ENCODE measurements around the gene FAM53B.

The FAM53B gene

DNA sequence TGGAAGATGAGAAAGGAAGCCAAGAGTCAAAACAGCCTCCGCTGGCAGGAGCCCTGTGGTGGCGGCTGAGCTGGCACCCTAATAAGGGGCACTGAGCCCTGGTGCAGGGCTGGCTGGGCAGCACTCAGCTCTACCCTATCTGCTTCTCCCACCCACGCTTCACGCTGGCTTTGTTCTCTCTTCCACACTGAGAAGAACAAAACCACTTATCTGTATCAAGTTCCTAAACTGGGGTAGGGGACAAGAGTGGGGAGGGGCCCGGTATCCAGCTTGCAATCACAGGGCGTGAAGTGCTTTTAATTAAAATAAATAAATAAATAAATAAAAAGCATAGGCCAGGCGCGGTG, 52.1 kb downstream of the FAM53B start:
- Histone ChIP-seq H3K27ac (ENCODE audit: low read depth, low read length) (no peak overlapping the region), H3K4me1 (ENCODE audit: control insufficient read depth, insufficient read depth, low read length) (peaks cover 9% of the 10 kb centered on the region), H3K27me3 (ENCODE audit: control insufficient read depth, insufficient read depth, low read length) (no peaks in the 10 kb centered on the region), H3K9ac (ENCODE audit: low read depth, low read length) (no peak overlapping the region), H3K4me3 (ENCODE audit: low read depth, low read length) (no peak overlapping the region), H3K36me3 (ENCODE audit: control insufficient read depth, insufficient read depth, low read length) (peaks cover 20% of the 10 kb centered on the region), H3K9me3 (ENCODE audit: control insufficient read depth, insufficient read depth, low read length) (no peaks in the 10 kb centered on the region)

- peaks cover 9% of the 10 kb centered on the region for H3K4me1 ChIP-seq (ENCODE audit: control insufficient read depth, insufficient read depth, low read length)
- no peaks in the 10 kb centered on the region for H3K9me3 ChIP-seq (ENCODE audit: control insufficient read depth, insufficient read depth, low read length)
- no peak overlapping the region for H3K27ac ChIP-seq (ENCODE audit: low read depth, low read length)
- H3K36me3 ChIP-seq (ENCODE audit: control insufficient read depth, insufficient read depth, low read length) = peaks cover 20% of the 10 kb centered on the region
- no peak overlapping the region for H3K9ac ChIP-seq (ENCODE audit: low read depth, low read length)
- H3K4me3 ChIP-seq (ENCODE audit: low read depth, low read length) = no peak overlapping the region
- H3K27me3 ChIP-seq (ENCODE audit: control insufficient read depth, insufficient read depth, low read length) = no peaks in the 10 kb centered on the region
These were observed 52.6 kb downstream of the FAM53B start for GRCh38 chr10:124691421-124692099.

DNA sequence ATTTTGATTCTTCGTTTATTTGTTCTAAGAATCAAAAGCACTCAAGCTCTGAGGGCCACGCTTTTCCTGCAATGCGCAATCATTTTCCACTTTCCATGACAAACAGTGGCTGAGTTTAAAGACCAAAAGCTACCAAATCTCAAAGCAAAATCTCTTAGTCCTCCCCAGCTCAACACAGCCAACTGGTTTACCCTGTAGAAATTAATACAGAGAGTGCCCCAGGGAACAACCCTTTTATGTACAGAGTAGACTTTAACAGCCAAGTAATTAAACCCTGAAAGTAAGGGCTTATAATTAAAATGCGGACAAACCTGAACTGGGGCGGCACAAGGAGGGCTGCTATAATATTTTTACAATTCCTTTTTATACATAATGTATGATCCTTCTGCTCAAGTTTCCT, 53.2 kb downstream of the FAM53B start:
- peaks cover 20% of the 10 kb centered on the region for H3K36me3 ChIP-seq (ENCODE audit: control insufficient read depth, insufficient read depth, low read length)
- H3K9me3 ChIP-seq (ENCODE audit: control insufficient read depth, insufficient read depth, low read length) = no peaks in the 10 kb centered on the region
- peaks cover 9% of the 10 kb centered on the region for H3K4me1 ChIP-seq (ENCODE audit: control insufficient read depth, insufficient read depth, low read length)
- no peaks in the 10 kb centered on the region for H3K27me3 ChIP-seq (ENCODE audit: control insufficient read depth, insufficient read depth, low read length)
- no peak overlapping the region for H3K4me3 ChIP-seq (ENCODE audit: low read depth, low read length)
- no peak overlapping the region for H3K27ac ChIP-seq (ENCODE audit: low read depth, low read length)
- no peak overlapping the region for H3K9ac ChIP-seq (ENCODE audit: low read depth, low read length)

DNA sequence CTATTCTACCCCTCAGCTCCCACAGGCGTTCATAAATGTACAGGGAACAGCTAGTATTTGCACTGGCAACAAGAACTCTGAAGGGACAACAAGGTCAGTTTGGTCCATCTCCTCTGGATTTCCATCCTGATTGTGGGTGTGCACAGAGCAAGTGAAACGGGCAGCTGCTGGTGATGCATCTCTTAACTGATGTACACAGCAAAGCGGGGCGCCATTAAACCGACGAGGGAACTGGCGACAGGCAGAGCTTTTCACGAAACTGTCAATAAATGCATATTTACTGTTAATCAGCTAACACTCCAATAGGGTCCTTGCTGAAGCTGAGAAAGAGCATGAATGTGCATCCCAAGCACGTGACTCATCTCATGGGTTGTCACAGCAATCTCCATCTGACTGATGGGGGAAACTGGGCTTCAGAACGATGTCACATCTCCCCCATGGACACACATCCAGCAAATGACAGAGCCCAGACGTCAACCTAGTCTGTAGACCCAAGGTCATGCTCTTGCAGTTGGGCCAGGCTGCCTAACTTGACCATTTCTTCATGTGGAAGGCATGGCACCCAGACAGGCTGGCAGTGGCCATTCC, 54.2 kb downstream of the FAM53B start:
- no peak overlapping the region for H3K27ac ChIP-seq (ENCODE audit: low read depth, low read length)
- H3K9ac ChIP-seq (ENCODE audit: low read depth, low read length) = no peak overlapping the region
- no peaks in the 10 kb centered on the region for H3K27me3 ChIP-seq (ENCODE audit: control insufficient read depth, insufficient read depth, low read length)
- peaks cover 12% of the 10 kb centered on the region for H3K36me3 ChIP-seq (ENCODE audit: control insufficient read depth, insufficient read depth, low read length)
- no peak overlapping the region for H3K4me3 ChIP-seq (ENCODE audit: low read depth, low read length)
- H3K9me3 ChIP-seq (ENCODE audit: control insufficient read depth, insufficient read depth, low read length) = no peaks in the 10 kb centered on the region
- peaks cover 9% of the 10 kb centered on the region for H3K4me1 ChIP-seq (ENCODE audit: control insufficient read depth, insufficient read depth, low read length)

DNA sequence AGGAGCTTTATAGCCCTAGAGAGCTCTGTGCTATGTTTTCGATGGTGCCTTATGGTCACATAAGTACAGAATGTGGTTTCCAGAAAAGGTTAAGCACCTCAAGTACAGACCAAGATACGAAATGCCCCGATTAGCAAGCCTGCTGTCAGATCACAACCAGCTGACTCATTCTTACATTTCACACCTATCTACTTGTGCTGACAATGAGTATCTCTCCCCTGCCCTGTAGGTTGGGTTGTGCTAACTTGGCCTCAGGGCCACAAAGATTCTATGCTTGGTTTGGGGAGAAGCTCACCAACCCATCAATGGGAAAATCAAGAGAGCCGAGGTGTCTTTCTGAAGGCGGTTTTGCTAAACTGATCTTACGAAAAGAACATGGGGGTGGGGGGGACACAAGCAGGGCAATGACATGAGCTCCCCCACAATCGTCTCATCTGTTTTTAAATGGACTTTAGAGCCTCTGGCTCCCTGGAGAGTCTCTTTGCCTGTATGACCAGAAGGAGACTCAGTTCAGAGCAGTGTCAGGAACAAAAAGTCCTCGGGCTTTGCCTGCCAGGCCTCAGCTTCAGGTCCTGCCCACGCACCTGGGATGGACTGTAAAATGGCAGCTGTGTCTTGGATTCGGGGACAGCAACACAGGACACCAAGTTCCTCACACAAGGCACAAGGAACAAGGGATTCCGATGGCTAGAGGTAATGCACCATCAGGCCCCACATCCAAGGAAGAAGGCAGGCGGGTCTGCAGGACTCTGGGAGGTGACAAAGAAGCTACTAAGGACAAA, 55.1 kb downstream of the FAM53B start:
- H3K9ac ChIP-seq (ENCODE audit: low read depth, low read length) = no peak overlapping the region
- H3K4me1 ChIP-seq (ENCODE audit: control insufficient read depth, insufficient read depth, low read length) = peaks cover 9% of the 10 kb centered on the region
- no peaks in the 10 kb centered on the region for H3K27me3 ChIP-seq (ENCODE audit: control insufficient read depth, insufficient read depth, low read length)
- H3K4me3 ChIP-seq (ENCODE audit: low read depth, low read length) = no peak overlapping the region
- no peaks in the 10 kb centered on the region for H3K9me3 ChIP-seq (ENCODE audit: control insufficient read depth, insufficient read depth, low read length)
- H3K27ac ChIP-seq (ENCODE audit: low read depth, low read length) = no peak overlapping the region
- peaks cover 3% of the 10 kb centered on the region for H3K36me3 ChIP-seq (ENCODE audit: control insufficient read depth, insufficient read depth, low read length)

- no peaks in the 10 kb centered on the region for H3K27me3 ChIP-seq (ENCODE audit: control insufficient read depth, insufficient read depth, low read length)
- H3K4me1 ChIP-seq (ENCODE audit: control insufficient read depth, insufficient read depth, low read length) = peaks cover 9% of the 10 kb centered on the region
- no peaks in the 10 kb centered on the region for H3K9me3 ChIP-seq (ENCODE audit: control insufficient read depth, insufficient read depth, low read length)
- H3K9ac ChIP-seq (ENCODE audit: low read depth, low read length) = no peak overlapping the region
- no peak overlapping the region for H3K4me3 ChIP-seq (ENCODE audit: low read depth, low read length)
- H3K36me3 ChIP-seq (ENCODE audit: control insufficient read depth, insufficient read depth, low read length) = peaks cover under 1% of the 10 kb centered on the region
- no peak overlapping the region for H3K27ac ChIP-seq (ENCODE audit: low read depth, low read length)
These were observed 55.8 kb downstream of the FAM53B start for GRCh38 chr10:124688386-124688785.

- Histone ChIP-seq H3K27me3 (ENCODE audit: control insufficient read depth, insufficient read depth, low read length) (no peaks in the 10 kb centered on the region), H3K4me3 (ENCODE audit: low read depth, low read length) (no peak overlapping the region), H3K4me1 (ENCODE audit: control insufficient read depth, insufficient read depth, low read length) (peaks cover 9% of the 10 kb centered on the region), H3K27ac (ENCODE audit: low read depth, low read length) (no peak overlapping the region), H3K9ac (ENCODE audit: low read depth, low read length) (no peak overlapping the region), H3K36me3 (ENCODE audit: control insufficient read depth, insufficient read depth, low read length) (peaks cover 1% of the 10 kb centered on the region), H3K9me3 (ENCODE audit: control insufficient read depth, insufficient read depth, low read length) (no peaks in the 10 kb centered on the region)
These were observed 57.3 kb downstream of the FAM53B start for GRCh38 chr10:124686707-124687376.

DNA sequence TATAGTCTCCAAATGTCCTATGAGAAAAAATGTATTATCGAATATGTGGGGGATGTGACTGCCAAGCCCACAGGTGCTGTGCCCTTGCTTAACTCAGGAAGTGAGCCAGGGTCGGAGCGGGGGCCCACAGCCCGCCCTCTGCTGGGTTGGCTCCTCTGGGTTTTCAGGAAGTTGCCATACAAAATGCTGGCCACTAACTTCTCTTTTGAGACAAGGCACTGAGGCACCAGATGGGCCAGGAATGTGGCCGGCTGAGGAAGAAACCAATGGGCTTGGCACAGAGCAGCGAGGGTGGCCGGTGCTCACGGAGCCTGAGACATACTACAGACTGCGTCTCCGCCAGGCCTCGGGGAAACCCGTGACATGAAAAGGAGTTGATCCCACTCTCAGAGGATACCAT, 58.9 kb downstream of the FAM53B start:
- Histone ChIP-seq H3K27ac (ENCODE audit: low read depth, low read length) (no peak overlapping the region), H3K4me1 (ENCODE audit: control insufficient read depth, insufficient read depth, low read length) (peaks cover 9% of the 10 kb centered on the region), H3K36me3 (ENCODE audit: control insufficient read depth, insufficient read depth, low read length) (peaks cover 14% of the 10 kb centered on the region), H3K9me3 (ENCODE audit: control insufficient read depth, insufficient read depth, low read length) (no peaks in the 10 kb centered on the region), H3K27me3 (ENCODE audit: control insufficient read depth, insufficient read depth, low read length) (no peaks in the 10 kb centered on the region), H3K4me3 (ENCODE audit: low read depth, low read length) (no peak overlapping the region), H3K9ac (ENCODE audit: low read depth, low read length) (no peak overlapping the region)

DNA sequence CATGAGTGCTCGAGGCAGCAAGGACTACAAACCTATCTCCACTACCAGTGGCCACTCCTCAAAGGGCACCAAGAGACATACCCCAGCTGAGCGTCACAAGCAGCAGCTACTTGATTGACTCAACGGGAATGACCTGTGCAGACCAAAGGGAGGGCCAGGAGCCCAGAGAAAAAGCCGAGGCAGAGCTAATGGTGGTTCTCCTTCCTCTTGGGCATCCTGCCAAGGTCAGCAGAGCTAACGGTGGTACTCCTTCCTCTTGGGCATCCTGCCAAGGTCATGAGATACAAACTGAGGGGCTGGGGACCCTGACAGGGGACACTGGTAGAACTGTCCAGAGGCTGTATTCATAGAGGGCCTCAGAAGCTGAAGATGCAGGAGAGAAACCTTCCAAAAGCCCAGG, 60.4 kb downstream of the FAM53B start:
- no peaks in the 10 kb centered on the region for H3K27me3 ChIP-seq (ENCODE audit: control insufficient read depth, insufficient read depth, low read length)
- no peak overlapping the region for H3K4me3 ChIP-seq (ENCODE audit: low read depth, low read length)
- peaks cover 9% of the 10 kb centered on the region for H3K4me1 ChIP-seq (ENCODE audit: control insufficient read depth, insufficient read depth, low read length)
- H3K9ac ChIP-seq (ENCODE audit: low read depth, low read length) = no peak overlapping the region
- H3K9me3 ChIP-seq (ENCODE audit: control insufficient read depth, insufficient read depth, low read length) = no peaks in the 10 kb centered on the region
- peaks cover 14% of the 10 kb centered on the region; the same call in 1 of the 2 replicates for H3K36me3 ChIP-seq (ENCODE audit: control insufficient read depth, insufficient read depth, low read length)
- no peak overlapping the region for H3K27ac ChIP-seq (ENCODE audit: low read depth, low read length)

- no peaks in the 10 kb centered on the region for H3K9me3 ChIP-seq (ENCODE audit: control insufficient read depth, insufficient read depth, low read length)
- peaks cover 14% of the 10 kb centered on the region; the same call in 1 of the 2 replicates for H3K36me3 ChIP-seq (ENCODE audit: control insufficient read depth, insufficient read depth, low read length)
- H3K4me1 ChIP-seq (ENCODE audit: control insufficient read depth, insufficient read depth, low read length) = no peaks in the 10 kb centered on the region
- H3K4me3 ChIP-seq (ENCODE audit: low read depth, low read length) = no peak overlapping the region
- H3K27me3 ChIP-seq (ENCODE audit: control insufficient read depth, insufficient read depth, low read length) = no peaks in the 10 kb centered on the region
- no peak overlapping the region for H3K9ac ChIP-seq (ENCODE audit: low read depth, low read length)
- H3K27ac ChIP-seq (ENCODE audit: low read depth, low read length) = no peak overlapping the region
These were observed 62.3 kb downstream of the FAM53B start for GRCh38 chr10:124681626-124682552.

All from HUES48 (cell line).